ENCODE results near the gene CDC34. TPM values are rescaled to one million over a fixed set of nuclear protein-coding genes. Genes with fewer than 3 reads are reported as not detected.
A peak's percentile ranks its signal among the peaks of the same experiment; 100 is the strongest.
"Not testable (repeated sequence)": the region's sequence is repeated elsewhere in the genome, so short reads cannot be mapped to it uniquely, and the experiment has no call there.

The CDC34 gene
- total and polyA plus RNA-seq, 2 experiments from 2014 or later, result 207 to 247 TPM

GRCh38 chr19:583198-583967 lies 51.8 kb downstream of the CDC34 start:
- no peak overlapping the region for H3K4me3 ChIP-seq
- no peak for TF ChIP-seq CTCF (IDR thresholded peaks at IDR 0.05; ENCODE audit: low read depth, low read length)
- no peak for DNase-seq (ENCODE audit: low read depth in 1 of 2, low spot score in 1 of 2)

GRCh38 chr19:583968-584239 lies 52.3 kb downstream of the CDC34 start:
- Histone ChIP-seq H3K27ac (no peak overlapping the region), H3K27me3 (peaks cover 6% of the 10 kb centered on the region), H3K4me1 (ENCODE audit: low read depth) (no peaks in the 10 kb centered on the region)

More at GRCh38 chr19:583198-583967, 51.8 kb downstream of the CDC34 start:
- Histone ChIP-seq H3K27me3 (peaks cover under 1% of the 10 kb centered on the region), H3K4me1 (ENCODE audit: low read depth) (no peaks in the 10 kb centered on the region), H3K36me3 (peaks cover 11% of the 10 kb centered on the region), H3K27ac (no peak overlapping the region), H3K9me3 (ENCODE audit: low read depth) (no peaks in the 10 kb centered on the region)

GRCh38 chr19:584240-585001 lies 52.9 kb downstream of the CDC34 start:
- Histone ChIP-seq H3K27me3 (peaks cover 11% of the 10 kb centered on the region), H3K9me3 (ENCODE audit: low read depth) (no peaks in the 10 kb centered on the region), H3K4me1 (ENCODE audit: low read depth) (peaks cover 2% of the 10 kb centered on the region), H3K36me3 (peaks cover 11% of the 10 kb centered on the region), H3K27ac (no peak overlapping the region), H3K4me3 (no peak overlapping the region)
- DNase-seq (ENCODE audit: low read depth in 1 of 2, low spot score in 1 of 2), result peak; percentile 66 to 79
- peak; percentile 97 for TF ChIP-seq CTCF (IDR thresholded peaks at IDR 0.05; ENCODE audit: low read depth, low read length)

More at GRCh38 chr19:583968-584239, 52.3 kb downstream of the CDC34 start:
- Histone ChIP-seq H3K36me3 (peaks cover 11% of the 10 kb centered on the region), H3K4me3 (no peak overlapping the region), H3K9me3 (ENCODE audit: low read depth) (no peaks in the 10 kb centered on the region)
- no peak for TF ChIP-seq CTCF (IDR thresholded peaks at IDR 0.05; ENCODE audit: low read depth, low read length)
- DNase-seq (ENCODE audit: low read depth in 1 of 2, low spot score in 1 of 2), result no peak

GRCh38 chr19:585146-585545 lies 53.6 kb downstream of the CDC34 start:
- not testable (repeated sequence) for H3K4me3 ChIP-seq; H3K4me1 ChIP-seq (ENCODE audit: low read depth); H3K27ac ChIP-seq; DNase-seq (ENCODE audit: low read depth in 1 of 2, low spot score in 1 of 2); H3K9me3 ChIP-seq (ENCODE audit: low read depth)
- H3K36me3 ChIP-seq, result peaks cover 11% of the 10 kb centered on the region
- H3K27me3 ChIP-seq, result peaks cover 12% of the 10 kb centered on the region

GRCh38 chr19:585551-586110 lies 54.1 kb downstream of the CDC34 start:
- Histone ChIP-seq H3K27me3 (peaks cover 16% of the 10 kb centered on the region), H3K36me3 (peaks cover 11% of the 10 kb centered on the region), H3K27ac (no peak overlapping the region), H3K9me3 (ENCODE audit: low read depth) (no peaks in the 10 kb centered on the region), H3K4me1 (ENCODE audit: low read depth) (peaks cover 2% of the 10 kb centered on the region), H3K4me3 (no peak overlapping the region)
- no peak for DNase-seq (ENCODE audit: low read depth in 1 of 2, low spot score in 1 of 2)
- no peak for TF ChIP-seq CTCF (IDR thresholded peaks at IDR 0.05; ENCODE audit: low read depth, low read length)

All from cardiac muscle cell (in vitro differentiated cells and primary cell).